HUES6 (cell line): Measurements from ENCODE around the gene CCDC40.

Source experiments
- H3K27ac ChIP-seq: 2 replicates; pipeline ENCODE4 v1.7.0; 2013; ENCODE audit warnings: low read depth, mild to moderate bottlenecking, low read length, inconsistent platforms
- H3K27me3 ChIP-seq: 2 replicates; pipeline ENCODE4 v1.6.1; 2013; ENCODE audit warnings: low read length; ENCODE audit not compliant: control insufficient read depth, insufficient read depth
- H3K36me3 ChIP-seq: 2 replicates; pipeline ENCODE4 v1.6.1; 2013; ENCODE audit warnings: low read length; ENCODE audit not compliant: control insufficient read depth, insufficient read depth
- H3K4me1 ChIP-seq: 2 replicates; pipeline ENCODE4 v1.6.1; 2013; ENCODE audit warnings: low read length; ENCODE audit not compliant: control insufficient read depth, insufficient read depth
- H3K4me3 ChIP-seq: 2 replicates; pipeline ENCODE4 v1.5.1; 2013; ENCODE audit warnings: low read depth, low read length
- H3K9ac ChIP-seq: one replicate; pipeline ENCODE4 v1.6.1; 2013; ENCODE audit warnings: mild to moderate bottlenecking, low read length
- H3K9me3 ChIP-seq: 2 replicates; pipeline ENCODE4 v1.6.1; 2013; ENCODE audit warnings: low read depth, low read length; ENCODE audit not compliant: control insufficient read depth, insufficient read depth

CCDC40 gene

DNA sequence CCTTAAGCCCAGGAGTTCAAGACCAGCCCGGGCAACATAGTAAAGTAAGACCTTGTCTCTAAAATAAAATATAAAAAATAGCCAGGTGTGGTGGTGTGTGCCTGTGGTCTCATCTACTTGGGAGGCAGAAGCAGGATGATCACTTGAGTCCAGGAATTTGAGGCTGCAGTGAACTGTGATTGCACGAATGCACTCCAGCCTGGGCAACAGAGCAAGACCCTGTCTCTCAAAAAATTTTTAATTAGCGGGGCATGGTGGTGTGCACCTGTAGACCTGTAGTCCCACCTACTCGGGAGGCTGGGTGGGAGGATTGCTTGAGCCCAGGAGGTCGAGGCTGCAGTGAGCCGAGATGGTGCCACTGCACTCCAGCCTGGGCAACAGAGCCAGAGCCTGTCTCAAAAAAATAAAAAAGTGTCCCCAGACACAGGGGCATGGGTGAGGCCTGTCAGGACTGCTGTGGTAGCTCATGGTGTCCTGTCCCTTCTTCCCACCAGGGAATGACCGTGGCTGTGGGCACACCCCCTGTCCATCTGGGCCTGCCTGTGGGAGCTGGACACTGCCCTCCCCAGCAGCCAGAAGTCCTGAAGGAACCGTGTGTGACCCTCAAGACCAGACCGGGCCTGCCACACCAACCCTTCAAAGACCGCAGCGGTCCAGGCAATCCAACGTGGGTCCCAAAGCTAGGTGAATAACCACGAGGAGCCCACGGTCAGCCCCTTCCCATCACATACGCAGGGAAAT is 34.1 kb downstream of the CCDC40 start:
- Histone ChIP-seq H3K4me3 (no peak overlapping the region), H3K9me3 (no peaks in the 10 kb centered on the region), H3K4me1 (peaks cover 7% of the 10 kb centered on the region), H3K27ac (no peak overlapping the region), H3K36me3 (no peaks in the 10 kb centered on the region), H3K27me3 (no peaks in the 10 kb centered on the region), H3K9ac (no peak overlapping the region)

DNA sequence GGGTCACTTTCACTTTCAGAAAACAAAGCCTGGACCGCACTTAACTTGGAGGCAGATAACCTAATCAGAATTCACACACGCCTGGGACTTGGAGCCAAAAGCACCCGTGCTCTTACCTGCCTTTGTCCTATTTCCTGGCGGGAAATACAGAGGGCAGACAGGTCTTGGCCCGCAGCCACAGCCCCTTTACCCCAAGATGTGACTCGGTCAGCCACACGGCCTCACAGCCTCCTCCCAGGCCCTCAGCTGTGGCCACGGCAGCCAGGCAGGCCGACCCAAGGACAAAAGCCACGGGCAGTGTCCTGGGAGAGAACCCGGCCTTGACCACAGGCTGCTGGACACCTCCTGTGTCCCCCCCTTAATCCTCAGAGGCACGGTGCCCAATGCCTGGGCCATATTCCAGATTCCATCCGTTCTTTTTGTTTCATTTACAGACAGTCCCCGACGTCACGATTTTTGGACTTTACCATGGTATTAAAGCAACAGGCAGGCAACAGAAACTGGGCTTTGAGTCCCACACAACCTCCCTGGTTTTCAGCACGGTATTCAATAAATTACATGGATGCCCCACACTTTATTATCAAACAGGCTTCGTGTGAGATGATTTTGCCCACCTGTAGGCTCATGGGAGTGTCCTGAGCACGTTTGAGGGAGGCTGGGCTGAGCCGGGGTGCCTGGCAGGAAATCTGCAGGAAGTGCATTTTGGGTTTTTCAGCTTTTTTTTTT is 34.8 kb downstream of the CCDC40 start:
- Histone ChIP-seq H3K9me3 (no peaks in the 10 kb centered on the region), H3K9ac (no peak overlapping the region), H3K27ac (no peak overlapping the region), H3K4me1 (no peaks in the 10 kb centered on the region), H3K36me3 (no peaks in the 10 kb centered on the region), H3K27me3 (no peaks in the 10 kb centered on the region), H3K4me3 (no peak overlapping the region)

DNA sequence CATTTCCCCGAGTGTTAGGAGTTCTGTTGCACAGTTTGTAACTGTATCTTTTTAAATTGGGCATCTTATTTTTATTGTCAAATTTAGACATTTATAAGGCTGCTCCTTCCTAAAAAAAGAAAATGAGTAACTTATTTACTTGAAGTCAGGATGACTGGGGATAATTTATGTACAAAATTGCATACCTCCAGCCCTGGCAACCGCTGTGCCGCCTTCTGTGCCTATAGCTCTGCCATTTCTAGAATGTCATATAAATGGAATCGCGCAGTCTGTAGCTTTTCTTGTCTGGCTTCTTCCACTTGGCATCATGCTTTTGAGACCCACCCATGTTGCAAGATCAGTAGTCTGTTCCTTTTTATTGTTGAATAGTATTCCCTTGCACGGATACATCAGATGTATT is 36.0 kb downstream of the CCDC40 start:
- H3K27ac ChIP-seq, result no peak overlapping the region
- H3K27me3 ChIP-seq, result no peaks in the 10 kb centered on the region
- no peaks in the 10 kb centered on the region for H3K36me3 ChIP-seq

DNA sequence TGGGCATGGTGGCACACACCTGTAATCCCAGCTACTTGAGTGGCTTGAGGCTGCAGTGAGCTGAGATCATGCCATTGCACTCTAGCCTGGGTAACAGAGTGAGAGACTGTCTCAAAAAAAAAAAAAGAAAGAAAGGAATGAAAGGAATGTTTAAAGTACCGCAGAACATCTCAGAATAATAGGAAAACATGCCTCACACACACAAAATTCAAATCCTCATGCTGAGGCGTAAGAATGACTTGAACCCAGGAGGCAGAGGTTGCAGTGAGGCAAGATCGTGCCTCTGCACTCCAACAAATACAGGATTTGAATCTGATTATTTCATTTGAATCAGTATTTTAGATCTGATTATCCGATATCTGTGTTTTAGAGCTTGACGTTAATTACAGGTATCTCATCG is 43.6 kb downstream of the CCDC40 start:
- no peak overlapping the region for H3K27ac ChIP-seq
- H3K4me1 ChIP-seq, result 0 out of 2 replicates have a peak, but pooled peaks cover 5% of the 10 kb centered on the region
- H3K4me3 ChIP-seq, result no peak overlapping the region
- no peaks in the 10 kb centered on the region for H3K9me3 ChIP-seq
- H3K27me3 ChIP-seq, result no peaks in the 10 kb centered on the region
- H3K9ac ChIP-seq, result no peak overlapping the region
- H3K36me3 ChIP-seq, result no peaks in the 10 kb centered on the region

More for the DNA sequence above, 36.0 kb downstream of the CCDC40 start:
- H3K4me3 ChIP-seq, result no peak overlapping the region
- H3K9ac ChIP-seq, result no peak overlapping the region
- H3K9me3 ChIP-seq, result no peaks in the 10 kb centered on the region
- no peaks in the 10 kb centered on the region for H3K4me1 ChIP-seq

DNA sequence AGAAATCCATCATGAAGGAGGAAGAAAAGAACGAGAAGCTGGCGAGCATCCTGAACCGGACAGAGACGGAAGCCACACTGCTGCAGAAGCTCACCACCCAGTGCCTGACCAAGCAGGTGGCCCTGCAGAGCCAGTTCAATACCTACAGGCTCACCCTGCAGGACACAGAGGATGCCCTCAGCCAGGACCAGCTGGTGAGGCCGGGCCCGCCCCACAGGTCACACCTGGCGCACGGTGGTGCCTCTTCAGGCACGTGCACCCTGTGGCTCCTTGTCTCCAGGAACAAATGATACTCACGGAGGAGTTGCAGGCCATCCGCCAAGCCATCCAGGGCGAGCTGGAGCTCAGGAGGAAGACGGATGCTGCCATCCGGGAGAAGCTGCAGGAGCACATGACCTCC is 45.2 kb downstream of the CCDC40 start:
- Histone ChIP-seq H3K27ac (no peak overlapping the region), H3K9me3 (no peaks in the 10 kb centered on the region), H3K27me3 (no peaks in the 10 kb centered on the region), H3K4me1 (0 out of 2 replicates have a peak, but pooled peaks cover 5% of the 10 kb centered on the region), H3K36me3 (no peaks in the 10 kb centered on the region), H3K4me3 (no peak overlapping the region), H3K9ac (no peak overlapping the region)

DNA sequence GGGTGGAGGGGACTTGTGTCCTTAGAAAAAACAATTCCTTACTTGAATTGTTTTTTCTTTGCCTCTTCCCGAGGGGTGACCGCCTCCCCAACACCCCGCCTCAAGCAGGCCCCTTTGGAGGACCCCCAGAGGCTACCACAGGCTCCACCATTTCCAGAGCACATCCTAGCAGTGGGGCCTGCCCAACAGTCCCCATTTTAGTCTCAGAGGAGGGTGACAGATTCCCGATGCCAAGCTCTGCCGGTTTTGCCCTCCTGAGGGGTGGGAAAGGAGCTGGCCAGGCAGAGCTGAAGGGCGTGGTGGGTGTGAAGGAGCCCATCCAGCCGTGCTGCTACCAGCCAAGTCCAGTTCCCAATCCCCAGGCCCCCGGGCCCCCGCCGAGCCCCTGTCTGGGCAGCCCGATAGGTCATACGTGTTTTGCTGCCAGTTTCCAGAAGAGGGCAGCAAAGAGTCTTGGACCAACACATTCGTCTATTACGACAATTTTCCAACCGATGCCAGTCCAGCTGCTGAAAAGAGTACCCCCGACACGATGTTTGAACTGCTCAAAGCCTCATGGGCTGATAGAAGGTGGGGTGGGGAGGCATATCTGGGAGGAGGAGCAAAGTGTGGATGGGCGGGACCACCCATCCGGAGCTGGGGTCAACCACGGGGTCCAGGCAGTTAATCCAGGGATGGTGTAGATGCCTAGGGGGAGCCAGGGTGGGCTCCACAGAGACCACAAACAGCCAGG is 46.1 kb downstream of the CCDC40 start:
- Histone ChIP-seq H3K9me3 (no peaks in the 10 kb centered on the region), H3K4me1 (0 out of 2 replicates have a peak, but pooled peaks cover 5% of the 10 kb centered on the region), H3K36me3 (no peaks in the 10 kb centered on the region), H3K4me3 (no peak overlapping the region), H3K9ac (no peak overlapping the region), H3K27ac (no peak overlapping the region), H3K27me3 (no peaks in the 10 kb centered on the region)

DNA sequence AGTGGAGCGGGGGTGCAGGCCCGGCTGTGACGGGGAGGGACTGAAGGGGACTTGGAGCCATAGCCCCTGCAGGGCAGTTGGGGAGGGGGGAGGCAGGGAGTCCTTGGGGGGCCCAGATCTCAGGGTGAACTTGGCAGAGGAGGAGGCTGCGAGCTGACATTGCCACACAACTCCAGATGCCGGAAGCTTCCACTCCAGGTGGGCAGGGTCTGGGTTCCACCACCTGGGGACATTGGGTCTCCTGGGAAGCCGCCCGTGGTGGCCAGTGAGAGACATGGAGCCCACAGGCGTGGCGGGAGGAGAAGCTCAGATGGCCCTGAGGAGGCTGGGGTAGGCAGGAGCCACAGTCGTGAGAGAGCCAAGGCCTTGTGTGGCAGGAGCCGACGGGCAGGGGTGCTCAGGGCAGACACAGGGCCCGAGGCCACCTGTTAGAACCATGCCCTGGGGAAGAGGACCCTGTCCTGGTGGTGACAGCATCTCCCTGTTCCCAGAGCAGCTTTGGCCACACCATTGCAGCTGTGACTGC is 46.8 kb downstream of the CCDC40 start:
- Histone ChIP-seq H3K9ac (no peak overlapping the region), H3K27ac (no peak overlapping the region)

DNA sequence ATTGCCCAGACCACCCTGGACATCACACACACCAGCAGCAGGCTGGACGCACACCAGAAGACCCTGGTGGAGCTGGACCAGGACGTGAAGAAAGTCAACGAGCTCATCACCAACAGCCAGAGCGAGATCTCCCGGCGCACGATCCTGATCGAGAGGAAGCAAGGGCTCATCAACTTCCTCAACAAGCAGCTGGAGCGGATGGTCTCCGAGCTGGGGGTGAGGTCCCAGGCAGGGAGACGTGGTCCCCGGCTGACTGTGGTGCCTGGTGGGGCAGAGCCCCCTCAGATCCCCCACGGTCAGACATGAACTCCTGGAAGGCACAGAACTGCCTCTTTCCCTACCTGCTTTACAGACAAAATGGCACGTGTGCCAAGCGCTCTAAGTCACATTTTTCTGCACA is 48.3 kb downstream of the CCDC40 start:
- Histone ChIP-seq H3K36me3 (no peaks in the 10 kb centered on the region), H3K4me3 (no peak overlapping the region), H3K27me3 (no peaks in the 10 kb centered on the region), H3K9ac (no peak overlapping the region), H3K9me3 (no peaks in the 10 kb centered on the region), H3K27ac (no peak overlapping the region), H3K4me1 (0 out of 2 replicates have a peak, but pooled peaks cover 5% of the 10 kb centered on the region)

More for the DNA sequence above, 46.8 kb downstream of the CCDC40 start:
- Histone ChIP-seq H3K4me3 (no peak overlapping the region), H3K36me3 (no peaks in the 10 kb centered on the region), H3K9me3 (no peaks in the 10 kb centered on the region), H3K27me3 (no peaks in the 10 kb centered on the region), H3K4me1 (0 out of 2 replicates have a peak, but pooled peaks cover 5% of the 10 kb centered on the region)

DNA sequence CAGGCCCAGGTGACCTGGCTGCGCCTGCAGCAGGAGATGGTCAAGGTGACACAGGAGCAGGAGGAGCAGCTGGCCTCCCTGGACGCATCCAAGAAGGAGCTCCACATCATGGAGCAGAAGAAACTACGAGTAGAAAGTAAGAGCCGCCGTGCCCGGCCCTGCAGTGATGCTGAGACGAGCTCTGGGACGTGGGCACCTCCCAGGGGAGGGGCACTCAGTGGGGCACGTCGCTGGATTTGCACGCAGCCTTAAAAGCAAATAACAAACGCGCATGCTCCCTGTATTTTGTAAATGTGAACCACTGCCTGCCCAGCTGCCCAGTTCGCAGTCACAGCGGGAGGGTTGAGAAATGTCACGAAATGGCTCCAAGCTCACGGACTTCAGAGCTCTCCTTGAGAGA is 49.6 kb downstream of the CCDC40 start:
- Histone ChIP-seq H3K36me3 (no peaks in the 10 kb centered on the region), H3K4me3 (no peak overlapping the region), H3K27ac (no peak overlapping the region), H3K9ac (no peak overlapping the region), H3K27me3 (no peaks in the 10 kb centered on the region), H3K4me1 (no peaks in the 10 kb centered on the region), H3K9me3 (no peaks in the 10 kb centered on the region)

DNA sequence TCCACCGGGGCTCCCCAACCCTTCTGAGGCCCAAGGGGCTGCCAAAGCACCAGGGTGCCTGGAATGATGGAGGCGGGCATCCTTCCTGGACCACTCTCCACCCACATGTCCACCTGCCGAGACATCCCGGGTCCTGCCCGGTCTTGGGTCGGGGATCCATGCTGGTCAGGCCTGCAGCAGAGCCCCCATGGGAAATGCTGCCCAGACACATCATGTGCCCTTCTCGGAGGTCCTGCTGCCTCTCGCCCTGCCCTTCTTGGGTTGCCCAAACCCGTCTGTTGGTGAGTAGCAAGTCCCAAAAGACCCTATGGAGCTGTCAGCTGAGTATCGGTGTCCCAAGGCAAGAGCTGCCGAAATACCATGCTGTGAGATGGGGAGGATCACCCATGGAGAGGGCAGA is 50.2 kb downstream of the CCDC40 start:
- no peak overlapping the region for H3K4me3 ChIP-seq
- no peaks in the 10 kb centered on the region for H3K27me3 ChIP-seq
- H3K27ac ChIP-seq, result no peak overlapping the region
- no peaks in the 10 kb centered on the region for H3K9me3 ChIP-seq
- no peaks in the 10 kb centered on the region for H3K4me1 ChIP-seq
- no peak overlapping the region for H3K9ac ChIP-seq
- H3K36me3 ChIP-seq, result no peaks in the 10 kb centered on the region
